ENCODE measurements around the gene JUNB.
"Not testable (repeated sequence)": the region's sequence is repeated elsewhere in the genome, so short reads cannot be mapped to it uniquely, and the experiment has no call there.

Gene JUNB

GRCh38 chr19:12806242-12807081, 15.2 kb downstream of the JUNB start, which contains the start of gene RNASEH2A (continued):
- peak; percentile 90; the same call in 1 of the 2 replicates for TF ChIP-seq ZNF777 (tag by site-specific recombination; IDR thresholded peaks at IDR 0.05; ENCODE audit: borderline replicate concordance)
- peak; percentile 80 for TF ChIP-seq YY2 (tag by site-specific recombination; IDR thresholded peaks at IDR 0.05)
- TF ChIP-seq ZBTB21 (tag by site-specific recombination; IDR thresholded peaks at IDR 0.05) = peak; percentile 23; the same call in 1 of the 2 replicates
- TF ChIP-seq ZFP37 (tag by site-specific recombination; IDR thresholded peaks at IDR 0.05) = no peak
- peak; percentile 86 for TF ChIP-seq PATZ1 (tag by site-specific recombination; IDR thresholded peaks at IDR 0.05)
- TF ChIP-seq ZNF518A (tag by site-specific recombination; conservative IDR thresholded peaks at IDR 0.05; ENCODE audit: low read depth) = peak; percentile 43

GRCh38 chr19:12815088-12815487, 23.8 kb downstream of the JUNB start:
- no peaks in the 10 kb centered on the region for H3K9me3 ChIP-seq (ENCODE audit: control insufficient read depth, insufficient read depth, low read depth, low read length)
- TF ChIP-seq ZNF121 (tag by site-specific recombination; IDR thresholded peaks at IDR 0.05) (no peak), ZNF362 (tag by site-specific recombination; IDR thresholded peaks at IDR 0.05) (peak; percentile 70; the same call in 1 of the 2 replicates), AEBP2 (tag by site-specific recombination; IDR thresholded peaks at IDR 0.05; ENCODE audit: borderline replicate concordance) (no peak)
- no peak overlapping the region for H3K4me3 ChIP-seq (ENCODE audit: low read depth, low read length)
- H3K4me1 ChIP-seq (ENCODE audit: control insufficient read depth, insufficient read depth, low read length) = no peaks in the 10 kb centered on the region
- CTCF ChIA-PET = interaction anchor here (0.6 to 2.5 kb wide), 9 partner anchors 10 to 150 kb away, joined by 3 to 13 read pairs (median 3); partner anchors contain the start of genes PRDX2 and THSD8
- no peak overlapping the region for H3K27ac ChIP-seq (ENCODE audit: extremely low read depth, low read depth, low read length)
- POLR2A ChIA-PET = interaction anchor here (0.7 kb wide), 1 partner anchor 106 kb away, joined by 5 read pairs; no protein-coding TSS in a partner anchor
- H3K36me3 ChIP-seq (ENCODE audit: control insufficient read depth in 2 of 2, insufficient read depth in 1 of 2, low read length in 2 of 2) = peaks cover 37 to 55% of the 10 kb centered on the region in 2 experiments; a peak in 2 of 3 replicates

GRCh38 chr19:12817188-12817587, 25.9 kb downstream of the JUNB start:
- ChIA-PET CTCF (interaction anchor here (0.6 to 1.1 kb wide), 2 partner anchors 52 to 138 kb away, joined by 3 to 4 read pairs; no protein-coding TSS in a partner anchor), POLR2A (interaction anchor here (0.8 to 1.8 kb wide), 2 partner anchors 10 to 17 kb away, joined by 6 to 10 read pairs; partner anchors contain the start of gene RNASEH2A)
- H3K36me3 ChIP-seq (ENCODE audit: control insufficient read depth in 2 of 2, insufficient read depth in 1 of 2, low read length in 2 of 2) = peaks cover 17 to 39% of the 10 kb centered on the region in 2 experiments; a peak in 2 of 3 replicates
- H3K27ac ChIP-seq (ENCODE audit: extremely low read depth, low read depth, low read length); H3K4me1 ChIP-seq (ENCODE audit: control insufficient read depth, insufficient read depth, low read length); H3K9me3 ChIP-seq (ENCODE audit: control insufficient read depth, insufficient read depth, low read depth, low read length); H3K4me3 ChIP-seq (ENCODE audit: low read depth, low read length): not testable (repeated sequence)
- TF ChIP-seq ZNF121 (tag by site-specific recombination; IDR thresholded peaks at IDR 0.05) = peak; percentile 89

GRCh38 chr19:12817810-12818209, 26.5 kb downstream of the JUNB start:
- not testable (repeated sequence) for H3K27ac ChIP-seq (ENCODE audit: extremely low read depth, low read depth, low read length); H3K4me1 ChIP-seq (ENCODE audit: control insufficient read depth, insufficient read depth, low read length); H3K4me3 ChIP-seq (ENCODE audit: low read depth, low read length); H3K9me3 ChIP-seq (ENCODE audit: control insufficient read depth, insufficient read depth, low read depth, low read length)
- ChIA-PET POLR2A (interaction anchor here (0.8 to 1.8 kb wide), 2 partner anchors 11 to 18 kb away, joined by 6 to 10 read pairs; partner anchors contain the start of gene RNASEH2A), CTCF (interaction anchor here (0.6 to 1.1 kb wide), 2 partner anchors 52 to 139 kb away, joined by 3 to 4 read pairs; no protein-coding TSS in a partner anchor)
- H3K36me3 ChIP-seq (ENCODE audit: control insufficient read depth in 2 of 2, insufficient read depth in 1 of 2, low read length in 2 of 2) = peaks cover 11 to 35% of the 10 kb centered on the region in 2 experiments; a peak in 2 of 3 replicates

All from HEK293 (cell line).